HepG2 (cell line): Measurements from ENCODE around the gene CHD9. TPM values are rescaled to one million over a fixed set of nuclear protein-coding genes. Genes with fewer than 3 reads are reported as not detected.

Experiments used
- AHDC1 ChIP-seq: sonication (generic); formaldehyde crosslinking; IDR thresholded peaks from 2 replicates; pipeline ENCODE4 v1.5.1; 2020; ENCODE audit warnings: mild to moderate bottlenecking, missing genetic modification reagents, borderline replicate concordance
- ARNT ChIP-seq: fragments of 450-650 bp; IDR thresholded peaks from 2 replicates; pipeline ENCODE4 v1.6.1; 2017
- DRAP1 ChIP-seq: IDR thresholded peaks from 2 replicates; pipeline ENCODE4 v1.6.1; 2016; ENCODE audit warnings: missing genetic modification reagents, missing compliant biosample characterization
- HOXA5 ChIP-seq: sonication (generic); formaldehyde crosslinking; IDR thresholded peaks from 2 replicates; pipeline ENCODE4 v1.4.0; 2020; ENCODE audit warnings: missing genetic modification reagents
- NFRKB ChIP-seq: fragments of 450-650 bp; IDR thresholded peaks from 2 replicates; pipeline ENCODE4 v1.6.1; 2017
- PRDM15 ChIP-seq: sonication (generic); formaldehyde crosslinking; IDR thresholded peaks from 2 replicates; pipeline ENCODE4 v1.4.0; 2020; ENCODE audit warnings: missing genetic modification reagents
- PTBP1 ChIP-seq: fragments of 200-400 bp; formaldehyde crosslinking; IDR thresholded peaks from 2 replicates; pipeline ENCODE4 v1.6.1; 2018; ENCODE audit warnings: low read length, low read depth; ENCODE audit not compliant: poor library complexity, severe bottlenecking
- SNAPC2 ChIP-seq: sonication (generic); formaldehyde crosslinking; IDR thresholded peaks from 2 replicates; pipeline ENCODE4 v1.8.1; 2022; ENCODE audit warnings: mild to moderate bottlenecking, missing genetic modification reagents
- SNAPC4 ChIP-seq: sonication (generic); formaldehyde crosslinking; IDR thresholded peaks from 2 replicates; pipeline ENCODE4 v1.4.0; 2020; ENCODE audit warnings: mild to moderate bottlenecking, missing genetic modification reagents
- STAG1 ChIP-seq: sonication (generic); formaldehyde crosslinking; IDR thresholded peaks from 2 replicates; pipeline ENCODE4 v1.4.0; 2020; ENCODE audit warnings: missing genetic modification reagents
- ZNF24 ChIP-seq: fragments of 450-650 bp; IDR thresholded peaks from 2 replicates; pipeline ENCODE4 v1.6.1; 2017; ENCODE audit warnings: antibody characterized with exemption, mild to moderate bottlenecking
- ZNF264 ChIP-seq: sonication (generic); formaldehyde crosslinking; IDR thresholded peaks from 2 replicates; pipeline ENCODE4 v1.4.0; 2020; ENCODE audit warnings: missing genetic modification reagents
- ZNF563 ChIP-seq: sonication (generic); formaldehyde crosslinking; IDR thresholded peaks from 2 replicates; pipeline ENCODE4 v1.8.0; 2022; ENCODE audit warnings: mild to moderate bottlenecking, moderate library complexity, missing genetic modification reagents
- polyA plus RNA-seq, 8 experiments: library from polyadenylated mRNA; depleted of rRNA in 3 of 8; stranded (reverse) in 7 of 8; unstranded in 1 of 8; fragments of >200 nt; fragmentation: Illumina TruSeq in 4 of 8; extraction: Trizol in 4 of 8; gene quantifications; 2 replicates each; pipeline versions ENCODE4 v1.2.1 to v1.2.3, GENCODE V29; 2011 to 2016; ENCODE audit warnings: low read depth in 4 of 8, missing spikeins in 1 of 8, mixed read lengths in 1 of 8; ENCODE audit not compliant: insufficient read depth in 1 of 8
- total RNA-seq, 5 experiments: library from RNA; depleted of rRNA; stranded (reverse); fragments of >200 nt; fragmentation: Illumina TruSeq; extraction: Trizol; gene quantifications; 2 replicates each; pipeline ENCODE4 v1.2.3, GENCODE V29; 2016; ENCODE audit warnings: low read depth in 1 of 5

CHD9 gene
- total and polyA plus RNA-seq, 2 of the 13 experiments (the other 11 are each of a cell fraction or from before 2014, with no cell fraction given), result 23.4 to 27.7 TPM

- peak; percentile 96 for TF ChIP-seq SNAPC4 (CRISPR knock-in tag)
- peak; percentile 100 for TF ChIP-seq STAG1 (CRISPR knock-in tag)
- no peak for TF ChIP-seq ARNT
- peak; percentile 78; the same call in 1 of the 2 replicates for TF ChIP-seq AHDC1 (CRISPR knock-in tag)
- peak; percentile 84 for TF ChIP-seq PRDM15
- peak; percentile 82 for TF ChIP-seq HOXA5 (CRISPR knock-in tag)
- peak; percentile 48; the same call in 1 of the 2 replicates for TF ChIP-seq SNAPC2 (CRISPR knock-in tag)
- peak; percentile 99 for TF ChIP-seq ZNF563 (CRISPR knock-in tag)
- TF ChIP-seq DRAP1 (CRISPR knock-in tag), result peak; percentile 58; the same call in 1 of the 2 replicates
- TF ChIP-seq ZNF264, result peak; percentile 37; the same call in 1 of the 2 replicates
- TF ChIP-seq PTBP1, result no peak
- TF ChIP-seq NFRKB, result no peak
- no peak for TF ChIP-seq ZNF24
Measured at GRCh38 chr16:53054670-53055485, at the start of gene CHD9 (continued).
